B cell (primary cell): Measurements from ENCODE around the gene FHIT. TPM values are rescaled to one million over a fixed set of nuclear protein-coding genes. Genes with fewer than 3 reads are reported as not detected.

Experiments used
- ATAC-seq: fragments of 200-7000 bp; cut with Tn5 transposase; one replicate; pipeline ENCODE4 v1.10.0; 2021; ENCODE audit warnings: low read depth, mild to moderate bottlenecking, moderate number of reproducible peaks, moderate library complexity
- CTCF ChIA-PET: fragments of 350-600 bp; sonication (Branson Sonifier 250); formaldehyde crosslinking; loops from one replicate; lab custom pipeline; 2021; ENCODE audit warnings: antibody characterized with exemption, inconsistent platforms; lab: Charles Lee
- POLR2A ChIA-PET: fragments of 350-600 bp; sonication (Branson Sonifier 250); formaldehyde crosslinking; loops from one replicate; lab custom pipeline; 2021; ENCODE audit warnings: antibody characterized with exemption; lab: Charles Lee
- DNase-seq: peaks from one replicate; pipeline ENCODE4 v3.0.0; 2013
- H2AFZ ChIP-seq: 2 replicates; pipeline ENCODE4 v1.6.1; 2012; ENCODE audit warnings: mild to moderate bottlenecking, low read depth, low read length; ENCODE audit not compliant: insufficient read depth, poor library complexity, severe bottlenecking
- H3K27ac ChIP-seq, 2 donors: 1 replicate in 1 of 2; 2 replicates in 1 of 2; pipeline ENCODE4 v1.5.1; 2012 to 2013; ENCODE audit warnings: low read length in 2 of 2, mild to moderate bottlenecking in 2 of 2, moderate library complexity in 1 of 2
- H3K27me3 ChIP-seq, 4 experiments: fragments of 200-600 bp in 1 of 4; sonication (generic) in 1 of 4; replicated peaks in 1 of 4; 1 replicate in 2 of 4; 2 replicates in 2 of 4; pipeline versions ENCODE4 v1.6.1 to v1.7.0; 2013 to 2016; ENCODE audit warnings: low read length in 3 of 4, mild to moderate bottlenecking in 2 of 4, mixed read lengths in 1 of 4, moderate library complexity in 1 of 4; ENCODE audit not compliant: insufficient read depth in 4 of 4, control insufficient read depth in 3 of 4; ENCODE audit errors: control extremely low read depth in 1 of 4
- H3K36me3 ChIP-seq, 2 experiments: replicated peaks in 1 of 2; 1 replicate in 1 of 2; 2 replicates in 1 of 2; pipeline versions ENCODE4 v1.6.1 to v1.7.1; 2013; ENCODE audit warnings: low read length in 1 of 2; ENCODE audit not compliant: insufficient read depth in 2 of 2, control insufficient read depth in 1 of 2; ENCODE audit errors: control extremely low read depth in 1 of 2, extremely low read depth in 1 of 2
- H3K4me1 ChIP-seq, 2 donors: fragments of 200-600 bp in 1 of 2; sonication (generic) in 1 of 2; 1 replicate in 1 of 2; 2 replicates in 1 of 2; pipeline versions ENCODE4 v1.5.1 to v1.6.1; 2013 to 2017; ENCODE audit warnings: low read length in 2 of 2; ENCODE audit not compliant: control insufficient read depth in 2 of 2, insufficient read depth in 2 of 2
- H3K4me2 ChIP-seq: replicated peaks from 2 replicates; pipeline ENCODE3; 2012; ENCODE audit warnings: mild to moderate bottlenecking, low read depth, low read length; ENCODE audit not compliant: poor library complexity, severe bottlenecking
- H3K4me3 ChIP-seq, 5 experiments: fragments of 200-600 bp in 1 of 5; sonication (generic) in 1 of 5; 1 replicate in 3 of 5; 2 replicates in 2 of 5; pipeline versions ENCODE4 v1.5.1 to v1.7.0; 2011 to 2016; ENCODE audit warnings: low read length in 4 of 5, mild to moderate bottlenecking in 4 of 5, low read depth in 2 of 5, control low read depth in 1 of 5, moderate library complexity in 1 of 5; ENCODE audit not compliant: insufficient read depth in 1 of 5; ENCODE audit errors: control extremely low read depth in 1 of 5, extremely low read depth in 1 of 5
- H3K79me2 ChIP-seq: fragments of 200-600 bp; sonication (generic); one replicate; pipeline ENCODE4 v1.6.0; 2016; ENCODE audit warnings: low read length; ENCODE audit not compliant: control insufficient read depth, insufficient read depth
- H3K9ac ChIP-seq: fragments of 200-600 bp; sonication (generic); 2 replicates; pipeline ENCODE4 v1.6.1; 2017; ENCODE audit warnings: mild to moderate bottlenecking, low read length, moderate library complexity
- H3K9me3 ChIP-seq, 3 donors: one replicate each; pipeline versions ENCODE4 v1.6.1 to v1.7.1; 2013; ENCODE audit warnings: low read length in 2 of 3; ENCODE audit not compliant: control insufficient read depth in 2 of 3, insufficient read depth in 1 of 3; ENCODE audit errors: control extremely low read depth in 1 of 3
- H4K20me1 ChIP-seq: 2 replicates; pipeline ENCODE4 v1.6.0; 2012; ENCODE audit warnings: mild to moderate bottlenecking, low read length; ENCODE audit not compliant: insufficient read depth, control insufficient read depth, poor library complexity, severe bottlenecking
- H3K27ac Mint-ChIP-seq: one replicate; pipeline ENCODE4 v1.8.0; 2021; ENCODE audit warnings: mixed read lengths
- H3K27me3 Mint-ChIP-seq: one replicate; pipeline ENCODE4 v1.8.0; 2021; ENCODE audit warnings: mixed read lengths
- H3K4me1 Mint-ChIP-seq: one replicate; pipeline ENCODE4 v1.8.0; 2021; ENCODE audit warnings: mixed read lengths
- H3K4me3 Mint-ChIP-seq: one replicate; pipeline ENCODE4 v1.8.0; 2021; ENCODE audit warnings: mixed read lengths
- H3K9me3 Mint-ChIP-seq: one replicate; pipeline ENCODE4 v1.8.0; 2022; ENCODE audit warnings: mixed read lengths; ENCODE audit not compliant: insufficient read depth
- EZH2 ChIP-seq: IDR thresholded peaks from 2 replicates; pipeline ENCODE4 v1.6.1; 2012; ENCODE audit warnings: borderline replicate concordance, low read depth, mild to moderate bottlenecking, moderate library complexity, low read length; ENCODE audit not compliant: insufficient read depth, poor library complexity, severe bottlenecking
- WGBS: methylation state at CpG from one replicate; pipeline ENCODE4 v1.1.5; 2013; ENCODE audit warnings: missing lambda C conversion rate; ENCODE audit not compliant: insufficient coverage; 5-methylcytosine and 5-hydroxymethylcytosine counted together
- intact Hi-C: fragments of 100-400 bp; cut with micrococcal nuclease; formaldehyde crosslinking; loops from one replicate; pipeline ENCODE4 v1.10.0; 2022
- polyA plus RNA-seq: library from polyadenylated mRNA; depleted of rRNA; stranded (reverse); fragments of >200 nt; gene quantifications from 2 replicates; pipeline ENCODE4 v1.2.3, GENCODE V29; 2012
- total RNA-seq, 2 donors: library from RNA; stranded (reverse); fragments of 120-200 nt in 1 of 2; gene quantifications; 1 replicate in 1 of 2; 2 replicates in 1 of 2; pipeline versions ENCODE4 v1.2.3 to v1.2.4, GENCODE V29; 2013 to 2022
- TF ChIP-seq, protein P1 (sequence below): fragments of 200-600 bp; IDR thresholded peaks from one replicate; pipeline ENCODE4 v1.8.0; 2022; ENCODE audit warnings: antibody characterized with exemption, mild to moderate bottlenecking

Gene FHIT
- total and polyA plus RNA-seq, 2 donors (not counting 1 experiment from before 2014, with no cell fraction given) = 1.7 to 7.8 TPM

DNA sequence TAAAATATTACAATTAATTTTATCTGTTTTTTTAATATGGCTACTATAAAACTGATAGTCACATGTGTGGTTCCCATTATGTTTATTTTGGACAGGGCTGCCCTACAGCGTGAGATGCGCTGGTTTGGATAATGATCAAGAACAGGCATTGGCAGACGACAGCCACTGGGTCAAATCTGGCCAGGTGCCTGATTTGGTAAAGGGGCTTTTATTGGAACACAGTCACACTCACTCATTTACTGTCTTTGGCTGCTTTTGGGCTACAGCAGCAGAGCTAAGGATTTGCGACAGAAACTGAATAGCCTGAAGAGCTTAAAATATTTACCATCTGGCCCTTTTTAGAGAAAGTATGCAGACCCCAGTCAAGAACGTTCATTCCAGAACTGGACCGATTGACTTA is 1477.3 kb downstream of the FHIT start:
- POLR2A ChIA-PET = no interaction called here
- Histone ChIP-seq H3K9me3 (no peaks in the 10 kb centered on the region), H3K9ac (no peak overlapping the region), H3K4me1 (peaks cover 31 to 34% of the 10 kb centered on the region in 2 donors), H3K27me3 (no peaks in the 10 kb centered on the region), H2AFZ (no peak overlapping the region), H3K79me2 (no peaks in the 10 kb centered on the region), H3K27ac (no peak overlapping the region), H3K36me3 (no peaks in the 10 kb centered on the region), H3K4me2 (no peak overlapping the region), H3K4me3 (no peak overlapping the region), H4K20me1 (no peaks in the 10 kb centered on the region)
- 100% methylated on average over 2 of the region's 6 CpGs for WGBS
- intact Hi-C loops = no loop called here
- no peak for DNase-seq
- H3K9me3 Mint-ChIP-seq = no peaks in the 10 kb centered on the region
- ATAC-seq = no peak
- no peaks in the 10 kb centered on the region for H3K27me3 Mint-ChIP-seq
- TF ChIP-seq EZH2 = no peak
- TF ChIP-seq, protein P1, sequence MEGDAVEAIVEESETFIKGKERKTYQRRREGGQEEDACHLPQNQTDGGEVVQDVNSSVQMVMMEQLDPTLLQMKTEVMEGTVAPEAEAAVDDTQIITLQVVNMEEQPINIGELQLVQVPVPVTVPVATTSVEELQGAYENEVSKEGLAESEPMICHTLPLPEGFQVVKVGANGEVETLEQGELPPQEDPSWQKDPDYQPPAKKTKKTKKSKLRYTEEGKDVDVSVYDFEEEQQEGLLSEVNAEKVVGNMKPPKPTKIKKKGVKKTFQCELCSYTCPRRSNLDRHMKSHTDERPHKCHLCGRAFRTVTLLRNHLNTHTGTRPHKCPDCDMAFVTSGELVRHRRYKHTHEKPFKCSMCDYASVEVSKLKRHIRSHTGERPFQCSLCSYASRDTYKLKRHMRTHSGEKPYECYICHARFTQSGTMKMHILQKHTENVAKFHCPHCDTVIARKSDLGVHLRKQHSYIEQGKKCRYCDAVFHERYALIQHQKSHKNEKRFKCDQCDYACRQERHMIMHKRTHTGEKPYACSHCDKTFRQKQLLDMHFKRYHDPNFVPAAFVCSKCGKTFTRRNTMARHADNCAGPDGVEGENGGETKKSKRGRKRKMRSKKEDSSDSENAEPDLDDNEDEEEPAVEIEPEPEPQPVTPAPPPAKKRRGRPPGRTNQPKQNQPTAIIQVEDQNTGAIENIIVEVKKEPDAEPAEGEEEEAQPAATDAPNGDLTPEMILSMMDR = no peak
- no peak overlapping the region for H3K27ac Mint-ChIP-seq
- H3K4me1 Mint-ChIP-seq = peaks cover 37% of the 10 kb centered on the region
- CTCF ChIA-PET = no interaction called here
- H3K4me3 Mint-ChIP-seq = no peak overlapping the region

DNA sequence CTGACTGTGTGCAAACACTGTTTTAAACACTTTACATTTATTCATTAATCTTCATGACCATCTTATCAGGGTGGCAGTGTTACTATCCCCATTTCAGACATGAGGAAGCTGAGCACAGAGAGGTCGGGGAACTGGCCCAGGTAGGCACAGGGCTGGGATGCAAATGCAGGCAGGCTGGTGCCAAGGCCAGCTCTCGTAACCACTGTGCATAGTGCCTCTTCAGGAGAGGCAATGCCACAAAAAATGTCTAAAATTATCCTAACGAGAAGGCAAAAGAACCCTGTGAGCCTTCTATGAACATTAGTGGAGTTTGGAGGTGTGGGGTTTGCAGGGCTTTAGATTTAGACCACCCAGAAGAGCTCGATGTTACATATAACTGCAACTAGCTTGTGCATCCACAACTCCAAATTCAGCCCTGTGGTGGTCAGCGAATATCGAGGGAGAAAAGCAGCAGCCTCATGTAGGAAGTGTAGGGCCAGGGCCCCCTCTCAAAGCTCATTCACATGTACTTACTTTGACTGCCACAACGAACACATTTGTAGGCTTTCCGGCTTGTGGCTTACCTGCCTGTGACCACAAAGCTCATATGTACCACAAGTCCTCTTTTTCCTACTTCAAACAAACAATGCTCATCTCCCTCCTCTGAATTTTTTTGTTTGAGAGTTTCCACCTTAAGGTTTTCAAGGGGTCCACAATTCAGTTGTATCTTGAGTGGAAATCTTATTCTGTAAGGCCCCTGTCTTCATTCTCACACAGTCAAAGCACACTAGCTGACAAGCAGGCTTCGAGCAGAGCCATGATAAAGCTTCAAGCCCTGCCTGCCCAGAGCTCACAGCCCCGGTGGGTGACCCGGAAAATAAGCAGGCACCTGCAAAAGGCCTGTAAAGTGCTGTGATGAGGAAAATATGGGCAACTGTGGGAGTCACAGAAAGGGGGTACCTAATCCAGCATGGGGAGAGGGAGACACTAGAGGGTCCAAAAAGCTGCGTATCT is 1478.5 kb downstream of the FHIT start:
- Histone ChIP-seq H3K9me3 (no peaks in the 10 kb centered on the region), H3K4me2 (peak overlapping the region; percentile 28), H3K4me3 (no peak overlapping the region), H2AFZ (no peak overlapping the region), H3K79me2 (no peaks in the 10 kb centered on the region), H3K36me3 (no peaks in the 10 kb centered on the region), H3K4me1 (peaks cover 25 to 26% of the 10 kb centered on the region in 2 donors), H3K27ac (no peak overlapping the region), H4K20me1 (no peaks in the 10 kb centered on the region), H3K9ac (no peak overlapping the region), H3K27me3 (no peaks in the 10 kb centered on the region)
- no peak for ATAC-seq
- intact Hi-C loops = no loop called here
- peak; percentile 18 for DNase-seq
- Mint-ChIP-seq H3K4me3 (peak overlapping the region; percentile 5), H3K27me3 (no peaks in the 10 kb centered on the region), H3K27ac (no peak overlapping the region), H3K4me1 (peaks cover 29% of the 10 kb centered on the region), H3K9me3 (no peaks in the 10 kb centered on the region)
- TF ChIP-seq, protein P1 = no peak
- no peak for TF ChIP-seq EZH2
- 21% methylated on average over 8 of the region's 12 CpGs for WGBS
- CTCF ChIA-PET = interaction anchor here (1.2 kb wide), 1 partner anchor 85 kb away, joined by 6 read pairs; no protein-coding TSS in a partner anchor
- POLR2A ChIA-PET = no interaction called here
